Endothelial cell of coronary artery (primary cell): ENCODE results near the gene CNOT10. TPM values are rescaled to one million over a fixed set of nuclear protein-coding genes. Genes with fewer than 3 reads are reported as not detected.

Experiments
- total RNA-seq: library from RNA; depleted of rRNA; stranded (reverse); fragments of >200 nt; gene quantifications from 2 replicates; pipeline ENCODE4 v1.2.3, GENCODE V29; 2014

The CNOT10 gene, protein sequence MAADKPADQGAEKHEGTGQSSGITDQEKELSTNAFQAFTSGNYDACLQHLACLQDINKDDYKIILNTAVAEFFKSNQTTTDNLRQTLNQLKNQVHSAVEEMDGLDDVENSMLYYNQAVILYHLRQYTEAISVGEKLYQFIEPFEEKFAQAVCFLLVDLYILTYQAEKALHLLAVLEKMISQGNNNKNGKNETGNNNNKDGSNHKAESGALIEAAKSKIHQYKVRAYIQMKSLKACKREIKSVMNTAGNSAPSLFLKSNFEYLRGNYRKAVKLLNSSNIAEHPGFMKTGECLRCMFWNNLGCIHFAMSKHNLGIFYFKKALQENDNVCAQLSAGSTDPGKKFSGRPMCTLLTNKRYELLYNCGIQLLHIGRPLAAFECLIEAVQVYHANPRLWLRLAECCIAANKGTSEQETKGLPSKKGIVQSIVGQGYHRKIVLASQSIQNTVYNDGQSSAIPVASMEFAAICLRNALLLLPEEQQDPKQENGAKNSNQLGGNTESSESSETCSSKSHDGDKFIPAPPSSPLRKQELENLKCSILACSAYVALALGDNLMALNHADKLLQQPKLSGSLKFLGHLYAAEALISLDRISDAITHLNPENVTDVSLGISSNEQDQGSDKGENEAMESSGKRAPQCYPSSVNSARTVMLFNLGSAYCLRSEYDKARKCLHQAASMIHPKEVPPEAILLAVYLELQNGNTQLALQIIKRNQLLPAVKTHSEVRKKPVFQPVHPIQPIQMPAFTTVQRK
- total RNA-seq, result 28.5 and 32.8 TPM in 2 replicates

DNA sequence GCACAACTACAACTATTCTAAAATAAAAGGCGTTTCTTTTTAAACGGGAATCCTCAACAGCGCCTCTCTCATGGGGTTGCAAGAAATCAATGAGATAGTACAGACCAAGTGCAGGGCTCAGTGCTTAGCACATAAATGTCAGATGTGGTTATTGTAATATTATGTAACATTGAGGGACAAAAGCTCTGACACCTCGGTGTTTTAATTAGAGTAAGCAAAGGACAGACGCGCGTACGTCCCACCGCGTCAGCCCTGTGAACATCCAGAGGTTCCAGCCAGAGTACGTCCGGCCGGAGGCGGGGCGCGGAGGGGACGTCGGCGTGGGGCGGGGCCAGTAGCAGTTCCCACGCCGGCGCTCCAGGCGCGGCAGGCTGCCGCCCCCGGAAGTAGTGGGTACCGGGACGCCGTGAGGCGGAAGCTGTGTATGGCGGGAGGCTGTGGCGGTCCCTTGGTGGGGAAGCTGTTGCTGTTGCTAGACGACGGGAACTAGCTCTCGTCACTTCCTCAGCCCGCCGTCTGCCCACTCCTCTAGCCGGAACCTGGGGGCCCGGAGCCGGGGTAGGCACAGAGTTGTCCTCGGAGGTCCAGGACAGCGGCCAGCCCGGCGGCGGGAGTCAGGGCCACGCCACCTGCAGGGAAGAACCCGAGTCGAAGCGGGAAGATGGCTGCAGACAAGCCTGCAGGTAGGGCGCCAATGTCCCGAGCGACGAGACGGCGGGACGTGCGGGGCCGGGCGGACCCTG, at the start of gene CNOT10:
CNOT10 (plus strand) TSS at position 389 of the 743 bp plus-strand sequence; CDS start at position 662, 273 bp downstream.

DNA sequence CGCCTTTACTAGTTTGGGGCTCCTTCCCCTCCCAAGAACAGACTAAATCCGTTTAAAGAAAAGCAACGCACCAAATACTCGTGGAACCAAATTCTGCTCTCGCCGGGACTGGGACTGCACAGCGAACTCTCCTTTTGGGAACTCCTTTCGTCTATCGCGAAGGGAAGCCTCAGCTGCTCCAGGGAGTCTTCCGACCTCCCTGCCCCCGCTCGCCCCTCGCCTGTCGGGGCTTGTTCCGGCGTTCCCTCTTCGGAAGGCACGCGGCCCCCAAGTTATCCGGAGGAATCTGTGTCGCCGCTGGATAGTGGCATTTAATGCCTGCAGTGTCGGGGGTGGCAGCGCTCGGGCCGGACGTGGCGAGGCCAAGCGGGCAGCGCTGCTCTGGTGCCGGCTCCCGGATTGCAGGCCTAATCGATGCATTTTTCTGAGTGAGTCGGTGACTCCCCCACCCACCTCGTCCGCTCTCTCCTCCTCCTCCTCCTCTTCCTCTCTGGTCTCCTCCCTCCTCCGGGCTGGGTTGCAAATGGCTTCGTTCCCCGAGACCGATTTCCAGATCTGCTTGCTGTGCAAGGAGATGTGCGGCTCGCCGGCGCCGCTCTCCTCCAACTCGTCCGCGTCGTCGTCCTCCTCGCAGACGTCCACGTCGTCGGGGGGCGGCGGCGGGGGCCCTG, 132.7 kb downstream of the CNOT10 start, which contains the start of gene TRIM71:
TRIM71 (plus strand) TSS at position 440 of the 671 bp plus-strand sequence; CDS start at position 524, 84 bp downstream.

Other genes with a start within 250 kb of the CNOT10 start
- gene CMTM6, start 182.3 kb upstream of the CNOT10 start, total RNA-seq, result 78.5 and 89.5 TPM in 2 replicates
- gene DYNC1LI1, start 114.3 kb upstream of the CNOT10 start, total RNA-seq, result 39.0 and 43.3 TPM in 2 replicates
- gene TRIM71, start 132.8 kb downstream of the CNOT10 start, total RNA-seq, result not detected in 2 replicates